Measurements from ENCODE around the gene PAPOLB. TPM values are rescaled to one million over a fixed set of nuclear protein-coding genes. Genes with fewer than 3 reads are reported as not detected.

PAPOLB gene
- total RNA-seq, 1 donor from 2014 or later: not detected

DNA sequence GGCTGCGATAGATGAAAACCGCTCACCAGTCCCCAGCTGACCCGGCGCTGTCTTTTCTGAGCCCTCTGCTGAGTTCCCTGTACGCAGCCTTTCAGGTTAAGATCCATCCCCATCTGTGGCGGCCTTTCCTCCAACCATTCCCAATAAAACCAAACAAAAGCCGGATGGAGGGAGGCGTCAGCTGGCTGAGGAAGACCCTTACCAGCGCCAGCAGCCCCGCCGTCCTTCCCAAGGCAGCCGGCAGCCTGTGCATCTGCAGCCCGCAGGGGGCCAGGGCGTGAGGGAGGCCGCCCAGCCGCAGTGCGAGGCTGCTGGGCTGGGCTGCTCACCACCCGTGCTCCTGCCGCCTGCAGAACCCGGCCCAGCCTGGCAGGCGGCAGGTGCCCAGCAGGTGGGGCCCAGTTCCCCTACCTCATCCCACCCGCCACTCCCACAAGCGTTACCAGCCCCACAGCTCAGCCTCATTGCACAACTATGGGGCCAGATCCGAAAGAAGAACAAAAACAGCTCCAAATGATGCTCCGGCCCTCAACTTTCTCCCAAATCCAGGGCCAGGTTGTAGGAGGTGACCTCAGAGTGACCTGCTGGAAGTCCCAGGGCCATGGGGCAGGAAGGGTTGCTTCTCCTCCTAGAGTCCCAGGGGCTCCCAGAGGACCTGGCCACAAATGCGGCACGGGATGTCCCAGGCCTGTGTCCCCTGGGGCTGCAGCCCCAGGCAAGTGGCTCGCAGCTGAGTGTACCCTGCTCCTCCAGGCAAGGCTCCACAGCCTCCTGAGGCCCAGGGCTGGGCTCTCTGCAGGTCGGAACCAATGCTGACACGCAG is 23.8 kb downstream of the PAPOLB start:
- Histone ChIP-seq H3K4me1 (no peaks in the 10 kb centered on the region), H3K36me3 (peaks cover 0 to 5% of the 10 kb centered on the region in 2 donors), H3K27me3 (no peaks in the 10 kb centered on the region), H3K4me3 (no peak overlapping the region), H3K27ac (no peak overlapping the region), H3K9me3 (no peaks in the 10 kb centered on the region)
- intact Hi-C loops (cut with DNase I): no loop called here
- DNase-seq (ENCODE audit: low spot score in 2 of 2): peak in 1 of 2 donors; percentile 49
- TF ChIP-seq, protein P1, sequence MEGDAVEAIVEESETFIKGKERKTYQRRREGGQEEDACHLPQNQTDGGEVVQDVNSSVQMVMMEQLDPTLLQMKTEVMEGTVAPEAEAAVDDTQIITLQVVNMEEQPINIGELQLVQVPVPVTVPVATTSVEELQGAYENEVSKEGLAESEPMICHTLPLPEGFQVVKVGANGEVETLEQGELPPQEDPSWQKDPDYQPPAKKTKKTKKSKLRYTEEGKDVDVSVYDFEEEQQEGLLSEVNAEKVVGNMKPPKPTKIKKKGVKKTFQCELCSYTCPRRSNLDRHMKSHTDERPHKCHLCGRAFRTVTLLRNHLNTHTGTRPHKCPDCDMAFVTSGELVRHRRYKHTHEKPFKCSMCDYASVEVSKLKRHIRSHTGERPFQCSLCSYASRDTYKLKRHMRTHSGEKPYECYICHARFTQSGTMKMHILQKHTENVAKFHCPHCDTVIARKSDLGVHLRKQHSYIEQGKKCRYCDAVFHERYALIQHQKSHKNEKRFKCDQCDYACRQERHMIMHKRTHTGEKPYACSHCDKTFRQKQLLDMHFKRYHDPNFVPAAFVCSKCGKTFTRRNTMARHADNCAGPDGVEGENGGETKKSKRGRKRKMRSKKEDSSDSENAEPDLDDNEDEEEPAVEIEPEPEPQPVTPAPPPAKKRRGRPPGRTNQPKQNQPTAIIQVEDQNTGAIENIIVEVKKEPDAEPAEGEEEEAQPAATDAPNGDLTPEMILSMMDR (IDR thresholded peaks at IDR 0.05): no peak

DNA sequence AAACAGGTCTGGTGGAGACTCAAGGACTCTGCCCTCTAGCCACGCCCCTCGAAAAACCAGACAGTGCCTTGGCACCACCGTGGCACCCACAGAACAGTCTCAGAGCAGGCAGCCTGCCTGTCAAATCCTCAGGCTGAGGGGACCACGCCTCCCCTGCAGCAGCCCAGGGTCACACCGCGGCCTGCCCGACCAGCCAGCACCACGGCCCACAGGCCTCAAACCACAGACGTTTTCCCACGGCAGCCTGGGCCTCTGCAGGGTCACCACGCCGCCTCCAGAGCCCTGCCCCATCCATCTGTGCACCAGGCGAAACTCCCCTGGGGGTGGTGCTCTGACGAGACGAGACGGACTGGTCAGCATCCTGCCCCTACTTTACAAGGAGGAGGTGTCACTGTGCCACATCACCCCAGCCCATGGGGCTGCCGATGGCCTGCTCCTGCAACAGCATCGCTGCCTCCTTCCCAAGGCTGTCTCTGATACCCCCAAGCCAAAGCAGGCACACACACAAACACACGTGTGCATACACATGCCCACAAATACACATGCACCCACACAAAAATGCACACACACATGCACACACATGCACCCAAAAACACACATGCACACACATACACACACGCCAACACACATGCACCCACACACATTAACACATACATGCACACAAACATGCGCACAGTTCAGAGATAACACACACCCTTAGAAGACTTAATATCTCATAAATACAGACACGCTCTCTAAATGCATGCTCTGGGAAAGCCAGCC is 24.6 kb downstream of the PAPOLB start:
- Histone ChIP-seq H3K4me3 (no peak overlapping the region), H3K4me1 (no peaks in the 10 kb centered on the region), H3K9me3 (no peaks in the 10 kb centered on the region), H3K36me3 (peaks cover 0 to 5% of the 10 kb centered on the region in 2 donors), H3K27me3 (no peaks in the 10 kb centered on the region), H3K27ac (no peak overlapping the region)
- intact Hi-C loops (cut with DNase I): no loop called here
- TF ChIP-seq, protein P1 (IDR thresholded peaks at IDR 0.05): no peak
- DNase-seq (ENCODE audit: low spot score in 2 of 2): peak in 1 of 2 donors; percentile 37

DNA sequence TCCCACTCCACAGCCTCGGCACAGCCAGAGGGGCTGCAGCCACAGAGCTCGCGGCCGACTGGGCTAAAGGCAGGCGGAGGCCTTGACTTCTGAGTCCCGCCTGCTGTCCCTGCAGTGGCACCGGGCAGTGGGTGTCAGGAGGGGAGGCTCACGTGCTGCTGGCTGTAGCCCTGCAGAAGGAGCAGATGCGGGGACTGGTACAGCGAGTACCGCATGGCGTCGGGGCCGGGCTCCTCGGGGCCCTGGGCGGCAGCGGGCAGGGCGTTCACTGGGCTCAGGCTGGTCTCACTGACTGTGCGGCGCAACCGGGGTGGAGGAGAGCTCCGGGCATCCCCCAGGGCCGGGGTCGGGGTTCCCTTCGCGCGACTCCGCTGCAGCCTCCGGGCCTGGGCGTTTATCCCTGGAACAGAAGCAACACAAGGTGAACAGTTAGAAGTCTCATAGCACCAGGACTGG is 25.6 kb downstream of the PAPOLB start:
- Histone ChIP-seq H3K9me3 (no peaks in the 10 kb centered on the region), H3K27ac (no peak overlapping the region), H3K4me3 (no peak overlapping the region), H3K36me3 (peaks cover 0 to 5% of the 10 kb centered on the region in 2 donors), H3K4me1 (no peaks in the 10 kb centered on the region), H3K27me3 (no peaks in the 10 kb centered on the region)
- intact Hi-C loops (cut with DNase I): no loop called here
- peak in 1 of 2 donors; percentile 28 for DNase-seq (ENCODE audit: low spot score in 2 of 2)
- TF ChIP-seq, protein P1 (IDR thresholded peaks at IDR 0.05): no peak

DNA sequence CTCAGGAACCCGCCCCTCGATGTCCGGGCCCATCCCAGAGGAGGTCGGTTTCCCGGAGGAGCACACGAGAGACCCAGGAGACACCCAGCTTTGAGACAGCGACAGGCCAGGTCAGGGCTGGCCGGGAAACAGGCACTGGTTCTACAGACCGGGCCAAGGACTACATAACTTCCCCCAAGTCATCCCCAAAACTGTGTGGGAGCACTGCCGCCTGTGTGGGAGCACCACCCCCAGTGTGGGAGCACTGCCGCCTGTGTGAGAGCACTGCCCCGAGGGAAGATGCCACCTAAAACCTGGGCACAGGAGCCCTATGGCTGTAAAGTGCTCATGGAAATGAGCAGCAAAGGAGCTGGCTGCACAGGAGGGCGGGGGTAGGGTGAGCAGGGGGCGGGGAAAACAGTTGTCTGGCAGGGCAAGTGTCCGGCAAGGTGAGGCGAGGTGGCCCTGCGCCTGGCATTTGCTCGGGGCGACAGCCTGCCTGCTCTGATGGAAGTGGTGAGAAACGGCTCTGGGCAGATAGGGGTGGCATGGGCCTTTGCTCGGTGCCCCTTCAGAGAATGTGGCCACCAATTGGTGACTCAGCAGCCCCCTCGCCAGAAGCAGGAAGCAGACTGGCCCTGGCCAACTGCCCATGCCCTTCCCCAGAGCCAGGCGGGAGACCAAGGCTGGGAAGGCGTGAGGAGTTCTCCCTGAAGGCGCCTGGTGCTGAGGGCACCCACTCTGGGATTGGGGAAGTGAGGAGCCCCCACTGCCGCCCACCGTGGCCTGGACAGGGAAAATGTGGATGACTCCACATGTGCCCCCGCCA is 26.2 kb downstream of the PAPOLB start:
- H3K36me3 ChIP-seq: peaks cover 0 to 5% of the 10 kb centered on the region in 2 donors
- intact Hi-C loops (cut with DNase I): no loop called here
- no peaks in the 10 kb centered on the region for H3K27me3 ChIP-seq
- H3K4me3 ChIP-seq: no peak overlapping the region
- TF ChIP-seq, protein P1 (IDR thresholded peaks at IDR 0.05): no peak
- no peaks in the 10 kb centered on the region for H3K4me1 ChIP-seq
- no peak overlapping the region for H3K27ac ChIP-seq
- no peaks in the 10 kb centered on the region for H3K9me3 ChIP-seq
- DNase-seq (ENCODE audit: low spot score in 2 of 2): peak in 1 of 2 donors; percentile 60

All from ascending aorta (tissue), 2 donors.